Natural killer cell (primary cell): ENCODE measurements around the gene SLC51A. TPM values are rescaled to one million over a fixed set of nuclear protein-coding genes. Genes with fewer than 3 reads are reported as not detected.

Source experiments
- ATAC-seq, 3 donors: fragments of 150-1000 bp in 2 of 3; fragments of 200-7000 bp in 1 of 3; cut with Tn5 transposase; 1 replicate in 1 of 3; 2 replicates in 2 of 3; pipeline ENCODE4 v1.10.0; 2021; ENCODE audit warnings: mild to moderate bottlenecking in 2 of 3, moderate library complexity in 2 of 3
- DNase-seq, 2 donors: peaks; one replicate each; pipeline versions ENCODE4 v3.0.0 to v3.0.0-alpha.2; 2013 to 2021; ENCODE audit warnings: mixed read lengths in 1 of 2
- H3K27ac ChIP-seq: one replicate; pipeline ENCODE4 v1.5.1; 2013; ENCODE audit warnings: mild to moderate bottlenecking, low read length
- H3K27me3 ChIP-seq: one replicate; pipeline ENCODE4 v1.6.1; 2013; ENCODE audit warnings: low read length; ENCODE audit not compliant: control insufficient read depth, insufficient read depth
- H3K36me3 ChIP-seq: one replicate; pipeline ENCODE4 v1.6.1; 2013; ENCODE audit warnings: low read length; ENCODE audit not compliant: control insufficient read depth, insufficient read depth
- H3K4me1 ChIP-seq: one replicate; pipeline ENCODE4 v1.6.1; 2013; ENCODE audit warnings: low read length; ENCODE audit not compliant: control insufficient read depth, insufficient read depth
- H3K4me3 ChIP-seq: one replicate; pipeline ENCODE4 v1.5.1; 2013; ENCODE audit warnings: low read length
- H3K9me3 ChIP-seq: one replicate; pipeline ENCODE4 v1.6.1; 2013; ENCODE audit warnings: low read length; ENCODE audit not compliant: control insufficient read depth, insufficient read depth
- H3K27ac Mint-ChIP-seq, 2 donors: one replicate each; pipeline ENCODE4 v1.8.0; 2022; ENCODE audit warnings: mild to moderate bottlenecking in 2 of 2, mixed read lengths in 2 of 2, moderate library complexity in 1 of 2
- H3K27me3 Mint-ChIP-seq, 2 donors: one replicate each; pipeline ENCODE4 v1.8.0; 2022; ENCODE audit warnings: low read depth in 2 of 2, mixed read lengths in 2 of 2
- H3K36me3 Mint-ChIP-seq: one replicate; pipeline ENCODE4 v1.8.0; 2022; ENCODE audit warnings: mixed read lengths
- H3K4me1 Mint-ChIP-seq, 2 donors: one replicate each; pipeline ENCODE4 v1.8.0; 2022; ENCODE audit warnings: mixed read lengths in 2 of 2
- H3K4me3 Mint-ChIP-seq: one replicate; pipeline ENCODE4 v1.8.0; 2022; ENCODE audit warnings: mild to moderate bottlenecking, moderate library complexity, mixed read lengths
- H3K9me3 Mint-ChIP-seq, 2 donors: one replicate each; pipeline ENCODE4 v1.8.0; 2022; ENCODE audit warnings: mixed read lengths in 2 of 2
- WGBS: methylation state at CpG from one replicate; pipeline ENCODE4 v1.1.7; 2013; ENCODE audit warnings: missing lambda C conversion rate; ENCODE audit not compliant: insufficient coverage; 5-methylcytosine and 5-hydroxymethylcytosine counted together
- intact Hi-C: fragments of 100-400 bp; cut with micrococcal nuclease; formaldehyde crosslinking; loops from one replicate; pipeline ENCODE4 v1.14.2; 2022
- total RNA-seq, 4 donors: library from RNA; stranded (reverse); fragments of 120-200 nt in 1 of 4; gene quantifications; one replicate each; pipeline versions ENCODE4 v1.2.3 to v1.2.4, GENCODE V29; 2013 to 2022
- TF ChIP-seq, protein P1 (sequence below): fragments of 200-600 bp; IDR thresholded peaks from one replicate; pipeline ENCODE4 v1.8.0; 2022; ENCODE audit warnings: antibody characterized with exemption

SLC51A gene
- total RNA-seq, 3 donors from 2014 or later (not counting 1 experiment from before 2014, with no cell fraction given), result not detected

DNA sequence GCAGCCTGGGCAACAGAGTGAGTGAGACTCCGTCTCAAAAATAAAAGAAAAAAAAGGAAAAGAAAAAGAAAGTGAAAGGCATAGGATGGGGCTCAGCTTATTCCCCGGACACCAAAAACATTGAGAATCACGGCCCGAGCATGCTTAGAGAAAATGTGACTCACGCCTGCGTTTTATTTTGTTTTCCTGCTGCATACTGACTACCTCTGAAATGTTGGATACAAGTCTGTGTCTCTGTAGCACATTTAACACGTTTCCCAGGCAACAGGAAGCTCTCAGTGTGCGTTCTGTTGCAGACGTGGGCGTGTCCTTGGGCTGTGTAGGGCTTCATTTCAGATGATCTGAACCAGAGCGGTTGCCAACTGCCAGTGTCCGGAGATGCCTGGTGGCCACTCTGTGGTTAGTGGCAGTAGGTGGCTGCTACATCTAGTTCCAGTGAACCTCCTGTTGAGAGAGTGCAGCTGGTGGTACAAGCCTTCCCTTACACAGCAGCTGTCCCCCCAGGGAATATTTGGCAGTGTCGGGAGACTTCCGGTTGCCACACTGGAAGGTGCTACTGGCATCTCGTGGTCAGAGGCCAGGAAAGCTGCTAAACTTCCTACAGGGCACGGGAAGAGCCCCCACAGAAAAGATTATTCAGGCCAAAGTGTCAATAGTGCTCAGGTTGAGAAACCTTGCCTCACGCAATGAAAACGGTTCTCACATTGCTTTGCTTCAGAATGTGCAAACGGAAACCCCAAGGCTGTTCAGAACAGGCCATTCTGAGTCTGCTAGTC lies 3.0 kb downstream of the SLC51A start:
- Mint-ChIP-seq H3K4me1 (peaks cover 14 to 16% of the 10 kb centered on the region in 2 donors), H3K36me3 (no peaks in the 10 kb centered on the region), H3K27ac (peak overlapping the region; percentile 60 to 84), H3K4me3 (peak overlapping the region; percentile 82), H3K27me3 (no peaks in the 10 kb centered on the region), H3K9me3 (no peaks in the 10 kb centered on the region)
- ATAC-seq (peak; percentile 88 to 91 (median 89)), DNase-seq (peak; percentile 38 to 82)
- Histone ChIP-seq H3K4me1 (peaks cover 21% of the 10 kb centered on the region), H3K9me3 (no peaks in the 10 kb centered on the region), H3K27ac (no peak overlapping the region), H3K4me3 (peak overlapping the region; percentile 34), H3K27me3 (no peaks in the 10 kb centered on the region), H3K36me3 (no peaks in the 10 kb centered on the region)
- intact Hi-C loops, result no loop called here
- 9% methylated on average over 19 of the region's 19 CpGs for WGBS
- TF ChIP-seq, protein P1, sequence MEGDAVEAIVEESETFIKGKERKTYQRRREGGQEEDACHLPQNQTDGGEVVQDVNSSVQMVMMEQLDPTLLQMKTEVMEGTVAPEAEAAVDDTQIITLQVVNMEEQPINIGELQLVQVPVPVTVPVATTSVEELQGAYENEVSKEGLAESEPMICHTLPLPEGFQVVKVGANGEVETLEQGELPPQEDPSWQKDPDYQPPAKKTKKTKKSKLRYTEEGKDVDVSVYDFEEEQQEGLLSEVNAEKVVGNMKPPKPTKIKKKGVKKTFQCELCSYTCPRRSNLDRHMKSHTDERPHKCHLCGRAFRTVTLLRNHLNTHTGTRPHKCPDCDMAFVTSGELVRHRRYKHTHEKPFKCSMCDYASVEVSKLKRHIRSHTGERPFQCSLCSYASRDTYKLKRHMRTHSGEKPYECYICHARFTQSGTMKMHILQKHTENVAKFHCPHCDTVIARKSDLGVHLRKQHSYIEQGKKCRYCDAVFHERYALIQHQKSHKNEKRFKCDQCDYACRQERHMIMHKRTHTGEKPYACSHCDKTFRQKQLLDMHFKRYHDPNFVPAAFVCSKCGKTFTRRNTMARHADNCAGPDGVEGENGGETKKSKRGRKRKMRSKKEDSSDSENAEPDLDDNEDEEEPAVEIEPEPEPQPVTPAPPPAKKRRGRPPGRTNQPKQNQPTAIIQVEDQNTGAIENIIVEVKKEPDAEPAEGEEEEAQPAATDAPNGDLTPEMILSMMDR, result no peak

DNA sequence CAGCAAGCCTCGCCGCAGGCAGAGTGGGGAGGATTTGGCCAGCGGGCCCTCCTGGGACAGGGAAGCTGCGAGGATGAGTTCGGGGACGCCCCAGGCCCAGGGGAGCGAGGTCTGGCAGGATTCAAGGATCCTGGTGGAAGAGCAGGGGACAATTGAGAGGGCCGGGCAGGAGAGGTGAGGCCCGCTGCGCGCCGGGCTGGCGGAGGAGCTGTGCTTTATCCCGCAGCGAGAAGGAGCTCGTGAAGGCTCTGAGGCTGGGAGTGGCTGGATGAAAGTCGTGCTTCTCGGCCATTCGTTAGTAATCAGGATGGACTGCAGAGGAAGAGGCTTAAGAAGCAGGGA lies 3.6 kb downstream of the SLC51A start:
- Histone ChIP-seq H3K36me3 (no peaks in the 10 kb centered on the region), H3K9me3 (no peaks in the 10 kb centered on the region), H3K27ac (no peak overlapping the region), H3K4me3 (no peak overlapping the region), H3K27me3 (no peaks in the 10 kb centered on the region), H3K4me1 (peaks cover 21% of the 10 kb centered on the region)
- peak overlapping the region; percentile 60 to 84 for H3K27ac Mint-ChIP-seq
- H3K9me3 Mint-ChIP-seq, result no peaks in the 10 kb centered on the region
- no peak for DNase-seq
- 91% methylated on average over 19 of the region's 19 CpGs for WGBS
- ATAC-seq, result no peak
- H3K27me3 Mint-ChIP-seq, result no peaks in the 10 kb centered on the region
- intact Hi-C loops, result no loop called here
- H3K4me3 Mint-ChIP-seq, result peak overlapping the region; percentile 82
- no peaks in the 10 kb centered on the region for H3K36me3 Mint-ChIP-seq
- TF ChIP-seq, protein P1, result no peak
- peaks cover 14 to 16% of the 10 kb centered on the region in 2 donors for H3K4me1 Mint-ChIP-seq

DNA sequence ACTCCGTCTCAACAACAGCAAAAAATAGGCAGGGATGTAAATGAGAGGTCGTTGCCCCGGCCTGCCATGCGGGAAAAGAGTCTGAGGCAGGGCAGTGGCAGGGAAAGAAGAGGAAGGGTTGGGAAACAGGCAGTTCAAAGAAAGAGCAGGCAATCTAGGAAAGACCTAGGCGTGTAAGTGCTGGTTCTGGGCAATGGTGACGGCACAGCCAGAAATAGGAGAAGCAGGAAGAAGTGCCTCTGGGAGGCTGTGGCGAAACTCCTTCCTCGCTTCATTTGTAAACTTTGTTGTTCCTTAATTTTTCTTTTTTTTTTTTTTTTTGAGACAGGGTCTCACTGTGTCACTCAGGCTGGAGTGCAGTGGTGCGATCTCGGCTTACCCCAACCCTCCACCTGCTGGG lies 4.3 kb downstream of the SLC51A start:
- H3K4me3 Mint-ChIP-seq, result no peak overlapping the region
- no peaks in the 10 kb centered on the region for H3K9me3 Mint-ChIP-seq
- Histone ChIP-seq H3K4me3 (no peak overlapping the region), H3K36me3 (no peaks in the 10 kb centered on the region), H3K27ac (no peak overlapping the region), H3K27me3 (no peaks in the 10 kb centered on the region), H3K9me3 (no peaks in the 10 kb centered on the region), H3K4me1 (peaks cover 21% of the 10 kb centered on the region)
- ATAC-seq (no peak), DNase-seq (no peak)
- TF ChIP-seq, protein P1, result no peak
- H3K27ac Mint-ChIP-seq, result no peak overlapping the region
- intact Hi-C loops, result no loop called here
- no peaks in the 10 kb centered on the region for H3K27me3 Mint-ChIP-seq
- H3K4me1 Mint-ChIP-seq, result peaks cover 14 to 16% of the 10 kb centered on the region in 2 donors
- no peaks in the 10 kb centered on the region for H3K36me3 Mint-ChIP-seq
- WGBS, result 91% methylated on average over 8 of the region's 10 CpGs

GRCh38 chr3:196220991-196221390 lies 4.7 kb downstream of the SLC51A start:
- no peak for ATAC-seq
- Histone ChIP-seq H3K9me3 (no peaks in the 10 kb centered on the region), H3K27ac (no peak overlapping the region), H3K4me1 (peaks cover 21% of the 10 kb centered on the region), H3K4me3 (no peak overlapping the region), H3K27me3 (no peaks in the 10 kb centered on the region), H3K36me3 (no peaks in the 10 kb centered on the region)
- TF ChIP-seq, protein P1, result no peak
- DNase-seq, result no peak
- WGBS, result 88% methylated on average over 7 of the region's 7 CpGs
- Mint-ChIP-seq H3K4me3 (no peak overlapping the region), H3K36me3 (no peaks in the 10 kb centered on the region), H3K27me3 (no peaks in the 10 kb centered on the region), H3K27ac (no peak overlapping the region), H3K4me1 (peaks cover 14 to 16% of the 10 kb centered on the region in 2 donors), H3K9me3 (no peaks in the 10 kb centered on the region)
- intact Hi-C loops, result no loop called here
